ENCODE data around the gene SCO1. TPM values are rescaled to one million over a fixed set of nuclear protein-coding genes. Genes with fewer than 3 reads are reported as not detected.

Gene SCO1
- 10 to 100 TPM; 11.3 to 33.8 (median 16.2) TPM for total RNA-seq

DNA sequence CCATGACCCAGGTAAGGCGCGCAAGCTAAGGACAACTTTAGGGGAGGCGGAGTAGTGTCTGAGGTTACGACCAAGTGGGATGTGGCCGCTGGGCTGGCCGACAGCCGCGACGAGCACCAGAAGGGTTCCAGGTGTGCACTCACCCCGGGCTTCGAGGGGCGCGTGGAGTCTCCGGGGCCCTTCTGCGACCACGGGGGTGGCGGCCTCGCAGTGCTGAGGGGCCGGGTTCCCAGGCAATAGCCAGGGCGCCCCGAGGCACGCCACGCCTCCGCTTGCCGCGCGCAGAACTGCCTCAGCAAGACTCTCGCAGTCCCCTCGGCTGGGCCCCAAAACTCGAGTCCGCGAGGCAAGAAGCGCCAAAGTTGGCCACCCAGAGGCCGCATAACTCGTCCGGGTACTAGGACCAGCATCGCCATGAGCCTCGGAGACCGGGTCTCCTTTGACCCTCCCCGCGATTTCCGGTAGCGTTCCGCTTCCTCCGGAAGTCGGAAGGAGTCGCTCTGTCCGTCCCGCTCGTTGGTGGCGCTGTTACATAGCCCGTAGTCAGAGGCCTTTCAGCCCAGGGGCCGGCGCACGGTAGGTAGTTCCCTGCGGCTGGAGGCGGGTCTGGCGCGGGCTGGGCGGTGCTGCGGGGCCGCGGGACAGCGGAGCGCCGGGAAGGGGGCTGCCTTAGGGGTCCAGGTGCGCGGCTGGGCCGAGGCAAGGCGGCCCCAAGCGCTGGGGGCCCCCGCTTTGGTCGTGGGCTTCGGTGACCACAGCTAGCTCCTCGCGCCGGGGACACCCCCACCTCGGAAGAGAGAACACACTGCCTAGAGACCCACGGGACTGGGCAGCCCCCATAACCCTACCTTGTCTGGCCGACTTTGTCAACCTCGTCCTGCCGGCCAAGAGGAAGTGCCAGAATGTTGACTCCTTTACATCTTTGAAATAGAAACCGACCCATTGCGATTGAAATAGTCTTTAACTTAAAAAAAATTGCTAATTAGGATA lies at the start of gene SCO1, which contains the start of gene ADPRM:
Gene SCO1, minus strand, starts transcription at position 442 of the 990 bp plus-strand sequence. Its CDS starts 26 bp downstream, at position 416.
Gene ADPRM, plus strand, starts transcription at position 503 of the 990 bp plus-strand sequence. CDS start 7,333 bp downstream, outside the sequence.
- 0 to 1% methylated on average over 32 to 69 of the region's 84 CpGs for WGBS, 2 donors
- TF ChIP-seq, protein P1, sequence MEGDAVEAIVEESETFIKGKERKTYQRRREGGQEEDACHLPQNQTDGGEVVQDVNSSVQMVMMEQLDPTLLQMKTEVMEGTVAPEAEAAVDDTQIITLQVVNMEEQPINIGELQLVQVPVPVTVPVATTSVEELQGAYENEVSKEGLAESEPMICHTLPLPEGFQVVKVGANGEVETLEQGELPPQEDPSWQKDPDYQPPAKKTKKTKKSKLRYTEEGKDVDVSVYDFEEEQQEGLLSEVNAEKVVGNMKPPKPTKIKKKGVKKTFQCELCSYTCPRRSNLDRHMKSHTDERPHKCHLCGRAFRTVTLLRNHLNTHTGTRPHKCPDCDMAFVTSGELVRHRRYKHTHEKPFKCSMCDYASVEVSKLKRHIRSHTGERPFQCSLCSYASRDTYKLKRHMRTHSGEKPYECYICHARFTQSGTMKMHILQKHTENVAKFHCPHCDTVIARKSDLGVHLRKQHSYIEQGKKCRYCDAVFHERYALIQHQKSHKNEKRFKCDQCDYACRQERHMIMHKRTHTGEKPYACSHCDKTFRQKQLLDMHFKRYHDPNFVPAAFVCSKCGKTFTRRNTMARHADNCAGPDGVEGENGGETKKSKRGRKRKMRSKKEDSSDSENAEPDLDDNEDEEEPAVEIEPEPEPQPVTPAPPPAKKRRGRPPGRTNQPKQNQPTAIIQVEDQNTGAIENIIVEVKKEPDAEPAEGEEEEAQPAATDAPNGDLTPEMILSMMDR (IDR thresholded peaks at IDR 0.05) = no peak
- peak in 1 of 2 donors; percentile 70 for TF ChIP-seq POLR2A (IDR thresholded peaks at IDR 0.05)
- intact Hi-C loops (cut with DNase I; ENCODE audit: low total_unique reads) = no loop called here
- DNase-seq (ENCODE audit: low spot score in 2 of 2) = peak; percentile 90 to 98
- H3K4me3 ChIP-seq (ENCODE audit: low read depth, poor library complexity, severe bottlenecking) = peak within 1 kb of the TSS; percentile 97

DNA sequence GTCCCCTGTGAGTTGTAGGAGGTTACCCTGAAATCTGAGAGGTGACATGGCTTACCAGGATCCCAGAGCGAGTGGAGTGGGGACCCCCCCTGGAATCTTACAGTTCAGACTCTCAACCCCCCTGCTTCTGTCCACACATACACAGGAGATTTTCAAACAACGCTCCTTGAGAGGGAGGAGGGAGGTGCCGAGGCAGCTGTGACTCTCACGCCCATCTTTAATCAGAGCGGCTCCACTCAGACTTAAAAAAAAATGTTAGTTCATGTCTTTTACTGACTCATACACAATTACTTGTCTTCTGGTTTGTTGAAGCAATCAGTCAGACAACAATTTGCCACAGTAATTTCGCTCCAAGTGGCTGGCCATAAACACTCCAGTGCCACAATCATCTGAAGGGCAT lies 47.9 kb upstream of the SCO1 start:
- no peak overlapping the region for H3K4me3 ChIP-seq (ENCODE audit: low read depth, poor library complexity, severe bottlenecking)
- 18 to 31% methylated on average over 6 of the region's 6 CpGs for WGBS, 2 donors
- no peak for TF ChIP-seq POLR2A (IDR thresholded peaks at IDR 0.05)
- TF ChIP-seq, protein P1 (IDR thresholded peaks at IDR 0.05) = no peak
- intact Hi-C loops (cut with DNase I; ENCODE audit: low total_unique reads) = no loop called here
- peak in 1 of 2 donors; percentile 88 for DNase-seq (ENCODE audit: low spot score in 2 of 2)

DNA sequence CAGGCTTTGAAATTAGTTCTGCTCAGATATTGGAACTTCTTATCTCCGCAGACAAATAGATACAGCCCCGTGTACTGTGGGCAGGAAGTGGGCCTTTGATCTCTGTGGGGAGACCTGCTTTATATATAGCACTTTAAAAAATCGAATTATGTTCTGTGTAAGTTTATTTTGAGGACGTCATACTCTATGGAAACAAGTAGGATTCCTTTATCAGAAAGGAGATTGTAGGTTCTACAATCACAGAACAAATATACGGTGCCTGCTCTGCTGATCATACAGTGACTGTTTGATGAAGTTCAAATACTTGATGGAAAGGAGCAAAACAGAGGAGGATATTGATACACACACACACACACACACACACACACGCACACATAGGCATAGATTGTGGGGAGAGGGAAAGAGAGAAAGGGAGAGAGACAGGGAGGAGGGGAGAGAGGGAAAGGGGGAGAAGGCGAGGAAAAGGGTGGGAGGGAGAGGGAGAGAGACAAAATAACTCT lies 47.2 kb upstream of the SCO1 start:
- DNase-seq (ENCODE audit: low spot score in 2 of 2) = no peak
- intact Hi-C loops (cut with DNase I; ENCODE audit: low total_unique reads) = no loop called here
- no peak for TF ChIP-seq POLR2A (IDR thresholded peaks at IDR 0.05)
- TF ChIP-seq, protein P1 (IDR thresholded peaks at IDR 0.05) = no peak
- no peak overlapping the region for H3K4me3 ChIP-seq (ENCODE audit: low read depth, poor library complexity, severe bottlenecking)
- 65 to 66% methylated on average over 7 of the region's 7 CpGs for WGBS, 2 donors

DNA sequence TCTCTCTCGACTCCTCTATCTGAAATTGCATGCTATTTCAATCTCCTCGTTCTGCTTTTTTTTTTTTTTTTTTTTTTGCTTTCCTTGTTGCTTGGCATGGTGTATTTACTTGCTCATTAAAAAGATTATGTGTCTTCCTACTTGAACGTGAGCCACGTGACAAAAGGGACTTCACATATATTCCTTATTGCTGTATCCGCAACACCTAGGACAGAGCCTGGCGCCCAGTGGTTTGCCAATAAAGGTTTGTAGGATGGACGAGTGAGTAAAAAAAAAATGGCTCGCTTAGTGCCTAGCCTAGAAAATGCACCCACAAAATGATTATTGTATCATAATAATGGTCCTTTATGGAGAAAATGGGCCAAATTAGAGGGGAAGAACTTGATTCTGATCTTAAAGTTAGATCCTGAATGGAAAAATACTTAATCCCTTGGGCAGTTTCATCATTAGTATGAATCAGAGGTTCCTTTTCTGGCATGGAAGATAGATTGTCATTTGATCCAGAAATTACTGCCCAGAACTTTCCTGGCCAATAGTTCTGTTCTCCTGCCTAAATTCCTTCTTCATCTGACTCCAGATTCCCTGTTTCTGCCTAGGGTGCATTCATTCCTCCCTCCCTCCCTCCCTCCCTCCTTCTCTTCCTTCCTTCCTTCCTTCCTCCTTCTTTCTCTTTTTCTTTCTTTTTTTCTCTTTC lies 46.1 kb upstream of the SCO1 start:
- intact Hi-C loops (cut with DNase I; ENCODE audit: low total_unique reads) = no loop called here
- H3K4me3 ChIP-seq (ENCODE audit: low read depth, poor library complexity, severe bottlenecking) = no peak overlapping the region
- 29 to 34% methylated on average over 8 of the region's 8 CpGs for WGBS, 2 donors
- peak in 1 of 2 donors; percentile 86 for DNase-seq (ENCODE audit: low spot score in 2 of 2)
- TF ChIP-seq, protein P1 (IDR thresholded peaks at IDR 0.05) = no peak
- no peak for TF ChIP-seq POLR2A (IDR thresholded peaks at IDR 0.05)

DNA sequence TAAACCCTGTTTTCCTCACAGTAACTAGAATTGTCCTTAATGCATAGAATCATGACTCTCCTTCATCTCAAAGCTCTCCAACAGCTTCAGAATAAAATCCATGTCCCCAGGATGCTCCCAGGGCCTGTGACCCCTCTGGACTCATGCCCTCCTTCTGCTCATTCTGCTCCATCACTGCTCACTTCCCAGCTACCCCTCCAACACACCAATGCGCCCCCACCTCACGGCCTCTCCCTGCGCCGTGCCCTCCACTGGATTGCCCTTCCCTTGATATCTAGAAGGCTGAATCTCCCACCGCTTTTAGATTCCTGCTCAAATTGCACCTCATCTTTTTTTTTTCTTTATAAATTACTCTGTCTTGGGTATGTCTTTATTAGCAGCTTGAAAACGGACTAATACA lies 45.1 kb upstream of the SCO1 start:
- peak in 1 of 2 donors; percentile 79 for DNase-seq (ENCODE audit: low spot score in 2 of 2)
- intact Hi-C loops (cut with DNase I; ENCODE audit: low total_unique reads) = no loop called here
- no peak for TF ChIP-seq POLR2A (IDR thresholded peaks at IDR 0.05)
- TF ChIP-seq, protein P1 (IDR thresholded peaks at IDR 0.05) = no peak
- no peak overlapping the region for H3K4me3 ChIP-seq (ENCODE audit: low read depth, poor library complexity, severe bottlenecking)
- 92 to 95% methylated on average over 6 of the region's 6 CpGs for WGBS, 2 donors

All from lower leg skin (tissue), 4 donors.